Glutamatergic neuron (in vitro differentiated cells): ENCODE results near the gene TPRG1. TPM values are rescaled to one million over a fixed set of nuclear protein-coding genes. Genes with fewer than 3 reads are reported as not detected.

Experiments used
- DNase-seq: peaks from one replicate; pipeline ENCODE4 v3.0.0; 2022
- H3K27ac Mint-ChIP-seq: one replicate; pipeline ENCODE4 v1.8.0; 2020; ENCODE audit warnings: mild to moderate bottlenecking, mixed read lengths, inconsistent platforms; ENCODE audit not compliant: unreplicated experiment
- H3K27me3 Mint-ChIP-seq: one replicate; pipeline ENCODE4 v1.8.0; 2020; ENCODE audit warnings: mild to moderate bottlenecking, moderate library complexity, mixed read lengths, inconsistent platforms; ENCODE audit not compliant: unreplicated experiment
- H3K36me3 Mint-ChIP-seq: one replicate; pipeline ENCODE4 v1.8.0; 2020; ENCODE audit warnings: mild to moderate bottlenecking, mixed read lengths, inconsistent platforms; ENCODE audit not compliant: unreplicated experiment
- H3K4me1 Mint-ChIP-seq: one replicate; pipeline ENCODE4 v1.8.0; 2020; ENCODE audit warnings: mild to moderate bottlenecking, low read depth, mixed read lengths, inconsistent platforms; ENCODE audit not compliant: unreplicated experiment
- H3K4me3 Mint-ChIP-seq: one replicate; pipeline ENCODE4 v1.8.0; 2020; ENCODE audit warnings: mild to moderate bottlenecking, mixed read lengths, inconsistent platforms; ENCODE audit not compliant: unreplicated experiment
- H3K9me3 Mint-ChIP-seq: one replicate; pipeline ENCODE4 v1.8.0; 2020; ENCODE audit warnings: mild to moderate bottlenecking, moderate library complexity, mixed read lengths, inconsistent platforms; ENCODE audit not compliant: unreplicated experiment
- total RNA-seq: library from RNA; stranded (reverse); fragmentation: NEBNext Ultra II Directional; extraction: Animal tissue kit (Norgen Biotek cat#: 25700); gene quantifications from one replicate; pipeline ENCODE4 v1.2.1, GENCODE V29; 2021; ENCODE audit not compliant: unreplicated experiment
- TF ChIP-seq, protein P1 (sequence below): fragments of 200-600 bp; sonication (generic); IDR thresholded peaks from one replicate; pipeline ENCODE4 v1.5.0; 2021; ENCODE audit not compliant: partially characterized antibody, unreplicated experiment

The TPRG1 gene
- total RNA-seq, 1 donor from 2014 or later = 1.3 TPM

- Mint-ChIP-seq H3K27ac (no peak overlapping the region), H3K4me3 (no peak overlapping the region), H3K4me1 (no peaks in the 10 kb centered on the region), H3K9me3 (no peaks in the 10 kb centered on the region), H3K27me3 (no peaks in the 10 kb centered on the region), H3K36me3 (no peaks in the 10 kb centered on the region)
- no peak for DNase-seq
- TF ChIP-seq, protein P1, sequence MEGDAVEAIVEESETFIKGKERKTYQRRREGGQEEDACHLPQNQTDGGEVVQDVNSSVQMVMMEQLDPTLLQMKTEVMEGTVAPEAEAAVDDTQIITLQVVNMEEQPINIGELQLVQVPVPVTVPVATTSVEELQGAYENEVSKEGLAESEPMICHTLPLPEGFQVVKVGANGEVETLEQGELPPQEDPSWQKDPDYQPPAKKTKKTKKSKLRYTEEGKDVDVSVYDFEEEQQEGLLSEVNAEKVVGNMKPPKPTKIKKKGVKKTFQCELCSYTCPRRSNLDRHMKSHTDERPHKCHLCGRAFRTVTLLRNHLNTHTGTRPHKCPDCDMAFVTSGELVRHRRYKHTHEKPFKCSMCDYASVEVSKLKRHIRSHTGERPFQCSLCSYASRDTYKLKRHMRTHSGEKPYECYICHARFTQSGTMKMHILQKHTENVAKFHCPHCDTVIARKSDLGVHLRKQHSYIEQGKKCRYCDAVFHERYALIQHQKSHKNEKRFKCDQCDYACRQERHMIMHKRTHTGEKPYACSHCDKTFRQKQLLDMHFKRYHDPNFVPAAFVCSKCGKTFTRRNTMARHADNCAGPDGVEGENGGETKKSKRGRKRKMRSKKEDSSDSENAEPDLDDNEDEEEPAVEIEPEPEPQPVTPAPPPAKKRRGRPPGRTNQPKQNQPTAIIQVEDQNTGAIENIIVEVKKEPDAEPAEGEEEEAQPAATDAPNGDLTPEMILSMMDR = no peak
Measured at GRCh38 chr3:189225431-189225830, 53.7 kb downstream of the TPRG1 start.

DNA sequence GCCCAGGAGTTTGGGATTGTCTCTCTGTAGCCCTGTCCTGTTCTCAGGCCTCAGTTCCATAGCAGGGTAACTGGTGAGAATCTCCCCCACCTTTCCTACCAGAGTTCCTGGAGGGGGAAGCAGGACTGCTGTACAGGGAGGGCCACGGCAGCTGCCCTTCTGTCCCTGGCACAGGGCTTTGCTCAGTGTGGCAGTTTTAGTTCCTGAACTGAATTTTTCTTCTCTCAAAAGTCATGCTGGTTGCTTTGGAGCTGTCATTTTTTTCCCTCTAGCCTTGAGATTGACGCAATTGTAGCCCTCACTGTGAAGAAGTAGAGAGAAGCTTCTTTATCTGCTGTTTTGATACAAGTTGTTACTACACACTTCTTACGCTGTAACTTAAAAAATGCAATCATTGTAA lies 55.5 kb downstream of the TPRG1 start:
- Mint-ChIP-seq H3K27ac (no peak overlapping the region), H3K36me3 (no peaks in the 10 kb centered on the region), H3K27me3 (no peaks in the 10 kb centered on the region), H3K4me3 (no peak overlapping the region), H3K4me1 (no peaks in the 10 kb centered on the region), H3K9me3 (no peaks in the 10 kb centered on the region)
- no peak for DNase-seq
- TF ChIP-seq, protein P1 = no peak

GRCh38 chr3:189229196-189229828 lies 57.5 kb downstream of the TPRG1 start:
- no peak overlapping the region for H3K27ac Mint-ChIP-seq
- TF ChIP-seq, protein P1 = no peak
- H3K4me3 Mint-ChIP-seq = no peak overlapping the region
- no peaks in the 10 kb centered on the region for H3K27me3 Mint-ChIP-seq
- H3K4me1 Mint-ChIP-seq = no peaks in the 10 kb centered on the region
- no peak for DNase-seq
- no peaks in the 10 kb centered on the region for H3K36me3 Mint-ChIP-seq
- no peaks in the 10 kb centered on the region for H3K9me3 Mint-ChIP-seq

- no peak for DNase-seq
- TF ChIP-seq, protein P1 = no peak
- H3K36me3 Mint-ChIP-seq = no peaks in the 10 kb centered on the region
- H3K4me3 Mint-ChIP-seq = no peak overlapping the region
- H3K27me3 Mint-ChIP-seq = no peaks in the 10 kb centered on the region
- no peak overlapping the region for H3K27ac Mint-ChIP-seq
- H3K4me1 Mint-ChIP-seq = no peaks in the 10 kb centered on the region
- no peaks in the 10 kb centered on the region for H3K9me3 Mint-ChIP-seq
Measured at GRCh38 chr3:189232790-189233189, 61.0 kb downstream of the TPRG1 start.

GRCh38 chr3:189233225-189233858 lies 61.6 kb downstream of the TPRG1 start:
- Mint-ChIP-seq H3K27ac (no peak overlapping the region), H3K27me3 (no peaks in the 10 kb centered on the region), H3K36me3 (no peaks in the 10 kb centered on the region), H3K9me3 (no peaks in the 10 kb centered on the region), H3K4me3 (no peak overlapping the region), H3K4me1 (no peaks in the 10 kb centered on the region)
- DNase-seq = peak; percentile 54
- TF ChIP-seq, protein P1 = peak; percentile 70
